GM20431 (cell line): ENCODE data around the gene GSTA4.
"Not testable (repeated sequence)": the region's sequence is repeated elsewhere in the genome, so short reads cannot be mapped to it uniquely, and the experiment has no call there.

Experiments
- in situ Hi-C: fragments of 300-500 bp; cut with MseI, MboI; formaldehyde crosslinking; loops from one replicate; pipeline ENCODE4 v1.15.0; 2020; ENCODE audit warnings: low sequenced_read_pairs; ENCODE audit not compliant: unreplicated experiment

GSTA4 gene

GRCh38 chr6:52981222-52981900, 13.7 kb downstream of the GSTA4 start:
- in situ Hi-C loops: no loop called here

DNA sequence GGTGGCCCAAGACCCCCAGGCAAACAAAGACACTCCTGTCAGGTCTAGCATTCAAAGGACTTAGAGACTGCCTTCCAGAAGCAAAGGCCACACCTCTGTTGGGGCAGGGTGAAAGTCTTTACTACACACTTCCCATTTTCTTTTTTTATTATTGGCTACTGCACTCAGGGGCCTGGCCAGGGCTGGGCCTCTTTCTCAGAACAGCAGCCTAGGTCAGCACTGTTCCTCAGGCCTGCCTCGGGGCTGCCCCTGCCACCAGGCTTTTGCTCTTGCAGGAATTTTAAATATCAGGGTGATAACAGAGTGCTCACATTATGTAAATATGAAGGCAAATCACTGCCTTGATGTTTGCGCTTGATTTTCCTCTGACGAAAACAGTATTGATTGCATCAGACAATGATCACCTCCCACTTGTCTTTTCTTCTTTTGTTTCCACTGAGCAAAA, 18.5 kb downstream of the GSTA4 start:
- in situ Hi-C loops: no loop called here

- in situ Hi-C loops: no loop called here
Observed at GRCh38 chr6:52976149-52976548, 18.9 kb downstream of the GSTA4 start.

GRCh38 chr6:52975580-52975979, 19.5 kb downstream of the GSTA4 start:
- in situ Hi-C loops: no loop called here

GRCh38 chr6:52972989-52973388, 22.1 kb downstream of the GSTA4 start:
- in situ Hi-C loops: no loop called here

GRCh38 chr6:52969359-52969758, 25.7 kb downstream of the GSTA4 start:
- in situ Hi-C loops: no loop called here

- in situ Hi-C loops: no loop called here
Observed at GRCh38 chr6:52966101-52966500, 29.0 kb downstream of the GSTA4 start.

- in situ Hi-C loops: no loop called here
Observed at GRCh38 chr6:52965380-52965779, 29.7 kb downstream of the GSTA4 start.

DNA sequence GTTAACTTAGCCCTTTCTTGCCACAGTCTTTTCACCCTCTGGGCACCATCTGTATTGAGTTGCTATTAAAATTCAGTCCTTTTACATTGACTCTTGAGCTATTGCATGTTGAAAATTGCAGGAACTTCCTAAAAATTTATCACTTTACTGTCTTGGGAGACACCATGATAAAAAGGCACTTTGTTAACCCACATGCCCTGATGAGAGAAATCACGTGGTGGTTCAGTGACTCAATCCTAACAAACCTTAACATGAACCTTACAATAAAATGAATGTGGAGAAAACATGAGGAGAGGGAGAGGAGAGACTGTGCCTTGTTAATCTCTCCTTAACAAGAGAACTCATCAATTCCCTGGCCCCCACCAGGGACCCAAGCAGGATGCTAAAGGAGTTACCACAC, 30.8 kb downstream of the GSTA4 start:
- in situ Hi-C loops: no loop called here

- in situ Hi-C loops: no loop called here
Observed at GRCh38 chr6:52962701-52963100, 32.4 kb downstream of the GSTA4 start.

- in situ Hi-C loops: not testable (repeated sequence)
Observed at GRCh38 chr6:52961022-52961421, 34.1 kb downstream of the GSTA4 start.

GRCh38 chr6:52960211-52960610, 34.9 kb downstream of the GSTA4 start:
- in situ Hi-C loops: not testable (repeated sequence)

DNA sequence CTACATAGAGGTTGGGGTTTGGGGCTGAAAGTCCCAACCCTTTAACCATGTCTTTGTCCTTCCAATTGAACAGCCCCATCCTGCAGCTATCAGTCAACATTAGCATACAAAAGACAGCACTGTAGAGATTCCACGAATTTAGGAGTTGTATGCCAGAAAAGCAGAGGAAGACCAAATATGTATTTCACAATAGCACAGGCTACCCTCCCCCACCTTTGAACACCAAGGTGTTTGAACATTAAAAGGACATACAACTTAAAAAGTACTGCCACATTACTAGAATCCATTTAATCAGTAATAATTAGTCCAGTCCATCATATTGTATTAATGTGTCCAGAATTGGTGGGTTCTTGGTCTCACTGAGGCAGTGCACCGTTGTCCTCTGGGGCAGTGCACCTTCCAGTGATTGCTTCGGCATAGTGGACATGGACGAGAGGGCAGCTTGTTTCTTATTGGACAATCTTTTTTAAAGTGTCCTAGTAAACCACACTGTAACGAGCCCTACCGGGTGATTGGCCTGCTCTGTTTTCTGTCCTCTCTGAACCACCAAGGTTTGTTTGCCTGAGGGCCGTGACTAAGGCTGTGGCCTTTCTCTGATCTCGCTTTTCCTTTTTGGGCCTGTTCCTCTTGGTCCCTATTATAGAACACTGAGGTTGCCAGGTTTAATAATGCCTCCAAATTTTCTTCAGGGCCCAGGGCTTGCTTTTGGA, 36.4 kb downstream of the GSTA4 start:
- in situ Hi-C loops: no loop called here

- in situ Hi-C loops: no loop called here
Observed at GRCh38 chr6:52955871-52956270, 39.2 kb downstream of the GSTA4 start.

- in situ Hi-C loops: no loop called here
Observed at GRCh38 chr6:52953911-52954839, 40.9 kb downstream of the GSTA4 start.

DNA sequence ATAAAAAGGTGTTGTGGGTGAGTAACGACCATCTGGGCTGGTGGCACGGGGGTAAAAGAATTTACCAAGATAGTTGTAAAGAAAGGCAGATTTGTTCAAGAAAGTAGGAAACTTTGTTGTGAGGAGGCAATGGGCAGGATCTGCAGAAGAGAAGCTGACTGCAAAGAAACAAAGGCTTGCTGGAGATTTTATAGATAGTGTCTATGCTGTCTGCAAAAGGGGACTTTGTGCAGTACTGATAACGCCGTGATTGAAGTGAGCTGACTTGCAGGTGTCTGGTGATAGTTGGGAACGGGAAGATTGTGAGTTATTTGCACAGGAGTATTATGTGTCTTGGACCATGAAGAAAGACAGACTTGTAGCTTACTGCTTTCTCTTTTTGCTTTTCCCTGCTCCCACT, 48.8 kb downstream of the GSTA4 start:
- in situ Hi-C loops: no loop called here

GRCh38 chr6:52942821-52943220, 52.3 kb downstream of the GSTA4 start:
- in situ Hi-C loops: not testable (repeated sequence)

GRCh38 chr6:52942221-52942620, 52.9 kb downstream of the GSTA4 start:
- in situ Hi-C loops: no loop called here

- in situ Hi-C loops: no loop called here
Observed at GRCh38 chr6:52937908-52938307, 57.2 kb downstream of the GSTA4 start.

DNA sequence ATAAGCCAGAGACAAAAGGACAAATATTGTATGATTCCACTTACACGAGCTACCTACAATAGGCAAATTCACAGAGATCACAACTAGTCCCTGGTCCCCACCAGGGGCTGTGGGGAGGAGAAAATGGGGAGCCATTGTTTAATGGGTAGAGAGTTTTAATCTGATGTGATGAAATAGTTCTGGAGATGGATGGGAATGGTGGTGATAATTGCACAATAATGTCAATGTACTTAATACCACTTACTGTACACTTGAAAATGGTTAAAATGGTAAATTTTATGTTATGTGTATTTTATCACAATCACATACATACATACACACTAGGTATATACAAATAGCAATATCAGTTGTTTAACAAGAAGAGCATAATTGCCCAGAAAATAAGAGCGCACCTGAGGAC, 61.3 kb downstream of the GSTA4 start:
- in situ Hi-C loops: no loop called here

DNA sequence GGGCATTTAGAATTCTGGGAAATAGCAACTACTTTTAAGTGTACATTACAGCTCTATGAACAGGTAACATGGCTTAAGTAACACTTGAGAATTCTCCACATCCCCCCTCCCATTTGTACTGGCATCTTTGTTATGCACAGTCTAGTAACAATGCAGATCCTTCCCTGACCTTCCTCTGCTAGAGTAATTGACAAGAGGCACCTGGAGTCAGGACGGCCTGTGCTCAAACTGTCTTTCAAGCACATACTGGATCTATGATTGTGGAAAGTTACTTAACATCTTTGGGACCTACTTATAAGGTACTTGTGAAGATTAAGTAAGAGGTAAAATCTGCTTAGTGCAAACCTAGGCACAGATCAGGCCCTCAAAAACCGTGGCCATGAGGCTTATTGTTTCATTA, 63.7 kb downstream of the GSTA4 start:
- in situ Hi-C loops: no loop called here
